Stimulated activated CD8-positive, alpha-beta memory T cell treated with anti-CD3 and anti-CD28 coated beads, Interleukin-15, amount 100 ng/mL, for 24 hours (primary cell): Measurements from ENCODE around the gene PRKAA1.

ENCODE experiments used
- DNase-seq: peaks from one replicate; pipeline ENCODE4 v3.0.0-alpha.2; 2020; ENCODE audit warnings: low read depth

PRKAA1 gene

DNA sequence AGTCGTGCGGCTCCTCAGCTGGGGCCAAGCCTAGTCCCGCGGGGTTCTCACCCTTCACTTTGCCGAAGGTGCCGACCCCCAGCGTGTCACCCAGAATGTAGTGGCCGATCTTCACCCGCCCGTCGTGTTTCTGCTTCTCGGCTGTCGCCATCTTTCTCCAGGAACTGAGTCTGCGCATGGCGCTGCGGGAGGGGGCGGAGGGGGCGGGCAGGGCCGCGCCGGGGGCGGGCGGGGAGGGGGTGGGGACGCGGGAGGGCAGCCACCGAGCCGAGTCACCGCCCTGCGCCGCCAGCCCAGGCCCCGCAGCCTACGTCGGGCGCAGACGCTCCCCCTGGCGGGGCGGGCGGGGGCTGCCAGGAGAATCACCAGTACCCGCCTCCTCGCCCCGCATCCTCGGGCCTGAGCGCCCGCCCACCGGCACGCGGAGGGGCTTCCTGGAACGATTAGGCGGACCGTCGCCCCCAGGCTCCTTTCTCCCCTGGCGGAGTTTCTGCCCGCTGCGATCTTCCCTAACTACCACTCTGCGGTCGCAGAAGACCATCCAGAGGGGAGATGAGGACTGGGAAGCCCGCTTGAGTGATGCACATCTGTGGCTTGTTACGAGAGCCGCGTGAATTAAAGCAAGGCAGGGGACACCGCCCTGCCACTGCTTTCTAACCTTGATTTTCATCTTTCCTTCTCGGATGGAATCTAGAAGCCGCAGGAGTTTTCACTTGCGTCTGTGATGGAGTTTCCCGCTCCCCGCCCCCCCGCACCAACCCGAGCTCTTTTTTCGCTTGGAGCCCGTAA is at the start of gene PRKAA1:
TSS of gene PRKAA1 (minus strand) at position 363 of the 789 bp plus-strand sequence. CDS start at position 178, 185 bp downstream.
- DNase-seq: peak; percentile 67

DNA sequence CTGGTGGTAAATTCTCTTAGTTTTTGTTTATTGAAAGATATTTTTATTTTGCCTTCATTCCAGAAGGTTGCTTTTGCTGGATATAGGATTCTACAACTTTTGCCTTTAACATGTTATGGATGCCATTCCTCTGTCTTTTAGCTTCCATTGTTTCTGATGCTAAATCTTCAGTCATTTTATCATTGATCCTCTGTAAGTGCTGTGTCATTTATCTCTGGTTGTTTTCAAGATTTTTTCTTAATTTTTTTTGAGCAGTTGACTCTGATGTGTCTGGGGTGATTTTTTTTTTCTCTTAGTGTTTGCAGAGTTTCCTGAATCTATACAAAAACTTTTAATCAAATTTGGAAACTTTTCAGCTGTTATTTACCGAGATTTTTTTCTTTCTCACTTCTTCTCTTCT is 49.4 kb upstream of the PRKAA1 start:
- no peak for DNase-seq

DNA sequence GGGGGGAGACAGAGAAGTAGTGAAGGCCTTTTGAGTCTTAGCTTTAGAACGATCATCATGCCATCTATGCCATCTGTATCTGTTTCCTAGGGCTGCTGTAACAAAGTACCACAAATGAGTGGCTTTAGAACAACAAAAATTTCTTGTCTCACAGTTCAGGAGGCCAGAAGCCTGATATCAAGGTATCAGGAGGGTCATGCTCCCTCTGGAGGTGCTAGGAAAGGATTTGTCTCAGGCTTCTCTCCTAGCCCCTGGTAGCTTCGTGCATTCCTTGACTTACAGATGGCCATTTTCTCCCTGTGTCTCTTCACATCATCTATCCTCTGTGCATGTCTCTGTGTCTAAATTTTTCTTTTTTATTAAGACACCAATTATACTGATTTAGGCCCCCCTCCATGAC is 48.2 kb upstream of the PRKAA1 start:
- DNase-seq: no peak

DNA sequence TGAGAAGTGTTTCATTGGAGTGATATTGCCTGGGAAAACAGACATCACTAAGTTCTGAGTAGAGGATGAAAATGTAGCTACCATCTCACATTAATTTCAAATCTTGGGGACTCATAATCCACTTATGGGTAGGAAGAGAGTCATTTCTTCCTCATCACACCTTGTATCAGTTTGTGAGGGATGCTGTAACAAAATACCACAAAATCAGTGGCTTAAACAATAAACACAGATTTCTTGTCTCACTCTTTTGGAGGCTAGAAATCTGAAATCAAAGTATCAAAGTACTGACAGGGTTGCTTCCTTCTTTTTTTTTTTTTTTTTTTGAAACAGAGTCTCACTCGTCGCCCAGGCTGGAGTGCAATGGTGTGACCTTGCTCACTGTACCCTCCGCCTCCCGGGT is 46.4 kb upstream of the PRKAA1 start:
- no peak for DNase-seq

DNA sequence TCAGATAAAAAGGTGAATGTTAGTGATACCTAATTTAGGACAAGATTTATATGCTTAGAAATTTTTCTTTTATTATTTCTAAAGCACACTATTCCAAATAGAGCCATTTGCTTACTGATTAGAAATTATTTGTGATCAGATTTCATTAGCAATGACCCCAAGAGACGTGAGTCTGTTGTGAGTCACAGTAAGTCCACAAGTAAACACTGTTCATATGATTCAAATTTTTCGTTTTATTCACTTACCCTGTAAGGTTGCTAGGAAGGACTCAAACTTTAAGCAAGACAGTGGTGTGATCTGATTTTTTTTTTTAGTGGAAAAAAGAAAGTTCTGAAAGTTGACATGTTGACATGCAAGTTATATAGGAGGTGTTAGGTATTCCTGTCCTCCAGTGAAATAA is 44.2 kb upstream of the PRKAA1 start:
- no peak for DNase-seq

DNA sequence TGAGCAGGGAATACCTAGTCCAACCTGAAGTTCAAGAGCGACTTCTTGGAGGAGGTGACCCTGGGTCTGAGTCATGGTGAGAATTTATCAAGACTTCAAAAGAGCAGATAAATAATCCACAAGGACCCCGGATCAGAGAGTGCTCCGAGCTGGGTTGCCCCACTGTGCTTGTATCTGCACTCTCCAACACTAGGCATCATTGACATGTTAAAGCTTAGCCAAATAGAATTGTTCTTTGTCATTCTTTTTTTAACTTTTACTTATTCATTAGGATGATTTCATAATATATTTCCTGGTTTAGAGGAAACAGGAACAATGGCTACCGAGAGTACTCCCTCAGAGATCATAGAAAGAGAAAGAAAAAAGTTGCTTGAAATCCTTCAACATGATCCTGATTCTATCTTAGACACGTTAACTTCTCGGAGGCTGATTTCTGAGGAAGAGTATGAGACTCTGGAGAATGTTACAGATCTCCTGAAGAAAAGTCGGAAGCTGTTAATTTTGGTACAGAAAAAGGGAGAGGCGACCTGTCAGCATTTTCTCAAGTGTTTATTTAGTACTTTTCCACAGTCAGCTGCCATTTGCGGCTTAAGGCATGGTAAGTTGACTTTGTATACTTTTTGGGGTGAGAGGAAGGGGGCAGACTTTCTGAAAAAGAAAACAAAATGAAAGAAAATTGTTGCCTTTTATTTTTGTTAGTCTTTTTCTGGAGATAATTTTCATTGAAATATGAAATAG is 43.1 kb upstream of the PRKAA1 start, which contains the start of gene CARD6:
TSS of gene CARD6 (plus strand) at position 300 of the 738 bp plus-strand sequence. CDS start at position 316, 16 bp downstream.
- DNase-seq: no peak

DNA sequence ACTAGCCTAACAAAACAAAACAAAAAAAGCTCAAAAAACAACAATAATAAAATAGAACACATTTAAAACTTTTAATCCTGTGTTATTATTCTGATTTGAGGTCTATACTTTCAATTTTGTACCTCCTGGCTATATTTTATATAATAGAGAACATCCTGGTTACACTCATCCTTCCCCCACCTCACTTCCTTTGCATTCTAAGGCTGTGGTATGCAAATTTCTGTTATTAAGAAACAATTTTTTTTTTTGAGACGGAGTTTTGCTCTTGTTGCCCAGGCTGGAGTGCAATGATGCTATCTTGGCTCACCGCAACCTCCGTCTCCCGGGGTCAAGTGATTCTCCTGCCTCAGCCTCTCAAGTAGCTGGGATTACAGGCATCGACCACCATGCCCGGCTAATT is 39.9 kb upstream of the PRKAA1 start:
- DNase-seq: no peak

DNA sequence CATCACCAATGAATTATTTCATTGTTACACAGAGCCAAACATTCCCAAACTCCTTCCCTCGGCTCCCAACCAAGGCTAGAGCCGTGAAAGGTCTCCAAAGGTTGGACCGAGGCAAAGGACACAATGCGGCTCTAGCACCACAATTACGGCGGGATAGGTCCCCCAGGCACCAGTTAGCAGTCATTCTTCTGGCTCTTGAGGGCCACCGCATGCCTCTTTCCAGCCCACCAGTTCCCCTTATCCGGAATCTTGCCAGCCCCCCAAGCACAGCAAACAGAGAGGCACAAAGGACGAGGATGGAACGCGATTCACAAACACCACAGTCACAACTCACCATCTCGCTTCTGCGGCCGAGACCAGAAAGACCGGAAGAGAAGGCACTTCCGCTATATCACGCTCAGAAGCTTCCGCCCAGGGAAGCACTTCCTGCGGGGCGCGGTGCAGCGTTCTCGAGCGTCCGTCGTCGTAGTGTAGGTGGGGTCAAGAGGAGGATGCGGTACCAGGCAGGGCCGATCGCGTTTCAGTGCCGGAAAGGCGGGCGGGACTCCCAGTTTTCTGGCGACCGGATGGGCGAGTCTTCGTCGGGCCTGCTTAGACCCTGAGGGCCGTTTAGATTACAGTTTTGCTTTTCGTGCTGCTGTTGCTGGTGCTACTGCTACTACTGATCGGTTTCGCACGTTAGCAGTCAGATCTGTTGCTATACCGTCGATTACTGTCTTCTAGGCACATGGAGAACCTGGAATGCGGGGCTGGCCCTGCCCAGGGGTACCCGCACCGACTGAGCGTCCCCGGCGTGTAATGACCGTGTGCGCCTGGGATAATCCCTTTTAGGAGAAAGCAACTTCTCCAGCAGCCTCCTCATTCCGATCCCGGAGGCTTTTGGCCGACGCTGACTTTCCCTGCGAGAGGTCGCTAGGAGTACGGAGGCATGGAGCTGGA is 36.9 kb upstream of the PRKAA1 start, which contains the start of gene RPL37:
TSS of gene RPL37 (minus strand) at position 374 of the 939 bp plus-strand sequence. CDS start at position 337, 37 bp downstream.
- DNase-seq: peak; percentile 68

DNA sequence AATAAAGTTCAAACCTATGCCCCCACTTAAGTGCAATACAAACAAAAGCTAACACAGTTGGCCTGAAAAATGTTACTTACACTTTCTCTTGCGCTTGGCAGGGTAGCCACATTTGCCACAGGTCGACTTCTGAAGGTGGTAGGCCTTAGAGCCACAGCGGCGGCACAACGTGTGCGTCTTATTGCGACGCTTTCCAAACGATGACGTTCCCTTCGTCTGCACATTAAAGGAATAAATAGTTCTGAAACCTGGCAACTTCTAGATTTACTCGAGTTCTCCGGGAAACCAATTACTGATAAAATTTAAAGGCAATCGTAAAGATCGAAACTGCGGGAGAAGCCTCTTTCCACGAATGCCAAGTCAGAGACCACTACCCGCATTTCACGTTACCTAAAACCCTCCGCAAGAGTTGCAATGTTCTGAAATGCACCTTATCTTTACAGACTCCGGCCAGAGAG is 36.2 kb upstream of the PRKAA1 start:
- DNase-seq: no peak

DNA sequence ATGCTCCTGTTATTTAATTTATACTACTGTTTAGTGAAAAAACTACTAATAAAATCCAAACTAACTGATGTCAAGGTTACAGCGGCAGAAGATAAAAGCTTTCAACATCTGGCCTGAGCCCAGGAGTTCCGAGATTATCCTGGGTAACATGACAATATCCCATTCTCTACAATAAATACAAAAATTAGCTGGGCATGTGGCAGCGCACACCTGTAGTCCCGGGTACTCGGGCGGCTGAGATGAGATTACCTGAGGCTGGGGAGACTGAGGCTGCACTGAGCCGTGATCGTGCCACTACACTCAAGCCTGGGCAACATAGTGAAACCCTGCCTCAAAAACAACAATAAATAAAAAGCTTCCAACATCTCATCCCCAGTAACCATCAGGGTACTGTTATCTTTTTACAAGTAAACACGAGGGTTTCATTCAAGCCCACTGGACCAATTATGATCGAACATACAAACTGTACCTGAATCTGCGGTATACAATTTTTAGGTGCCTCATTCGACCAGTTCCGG is 35.6 kb upstream of the PRKAA1 start:
- no peak for DNase-seq

DNA sequence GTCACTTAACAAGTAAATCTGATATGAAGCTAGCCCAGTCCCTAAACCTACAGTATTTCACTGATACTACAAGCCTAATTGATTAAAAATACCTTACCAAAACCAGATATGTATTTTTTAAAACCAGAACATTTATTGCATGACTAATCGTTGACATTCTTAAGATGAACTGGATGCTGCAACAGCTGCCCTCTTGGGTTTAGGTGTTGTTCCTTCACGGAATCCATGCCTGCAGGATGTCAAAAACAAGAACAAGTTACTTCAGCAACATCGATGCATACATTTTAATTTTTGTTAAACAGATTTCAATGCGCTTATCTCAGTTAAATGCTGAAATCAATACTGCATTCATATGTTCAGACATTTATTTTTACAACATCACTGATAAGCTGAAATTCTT is 34.2 kb upstream of the PRKAA1 start:
- no peak for DNase-seq

DNA sequence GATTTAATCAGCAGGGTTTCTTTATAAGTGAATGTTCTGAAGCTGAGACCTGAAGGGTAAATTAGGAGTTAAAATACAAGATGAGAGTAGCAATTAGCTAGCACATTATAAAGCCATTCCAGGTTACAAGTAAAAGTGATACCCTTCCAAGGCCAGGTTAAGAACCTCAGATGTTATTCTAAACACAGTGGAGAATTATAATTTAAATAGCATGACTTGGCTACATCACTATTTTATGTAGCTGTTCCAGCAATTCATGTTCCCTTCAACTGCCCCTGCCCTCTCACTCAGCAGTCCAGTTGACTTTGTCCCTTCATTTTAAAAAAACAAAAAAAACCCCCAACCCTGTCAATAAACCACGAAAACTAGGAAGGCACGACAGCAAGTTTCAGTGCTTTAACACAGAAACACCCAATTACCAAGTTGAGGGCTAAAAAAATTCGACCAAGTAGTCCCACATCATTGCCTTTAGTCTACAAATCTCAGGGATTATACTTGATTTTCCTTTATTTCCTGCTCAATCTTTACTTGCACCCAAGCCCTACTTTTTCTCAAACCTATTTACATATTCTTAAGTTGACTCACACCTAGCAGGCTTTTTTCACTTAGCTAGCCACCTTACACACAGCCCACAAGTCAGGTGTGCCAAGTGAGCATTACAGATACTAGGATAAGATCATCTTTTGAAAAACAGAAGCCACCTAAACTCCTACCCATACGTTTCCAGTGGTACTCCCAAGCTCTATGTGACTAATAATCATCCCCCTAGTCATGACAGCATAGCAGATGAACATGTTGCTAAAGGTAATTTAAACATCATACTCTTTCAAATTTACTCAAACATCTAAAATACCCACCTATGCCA is 33.4 kb upstream of the PRKAA1 start:
- no peak for DNase-seq

DNA sequence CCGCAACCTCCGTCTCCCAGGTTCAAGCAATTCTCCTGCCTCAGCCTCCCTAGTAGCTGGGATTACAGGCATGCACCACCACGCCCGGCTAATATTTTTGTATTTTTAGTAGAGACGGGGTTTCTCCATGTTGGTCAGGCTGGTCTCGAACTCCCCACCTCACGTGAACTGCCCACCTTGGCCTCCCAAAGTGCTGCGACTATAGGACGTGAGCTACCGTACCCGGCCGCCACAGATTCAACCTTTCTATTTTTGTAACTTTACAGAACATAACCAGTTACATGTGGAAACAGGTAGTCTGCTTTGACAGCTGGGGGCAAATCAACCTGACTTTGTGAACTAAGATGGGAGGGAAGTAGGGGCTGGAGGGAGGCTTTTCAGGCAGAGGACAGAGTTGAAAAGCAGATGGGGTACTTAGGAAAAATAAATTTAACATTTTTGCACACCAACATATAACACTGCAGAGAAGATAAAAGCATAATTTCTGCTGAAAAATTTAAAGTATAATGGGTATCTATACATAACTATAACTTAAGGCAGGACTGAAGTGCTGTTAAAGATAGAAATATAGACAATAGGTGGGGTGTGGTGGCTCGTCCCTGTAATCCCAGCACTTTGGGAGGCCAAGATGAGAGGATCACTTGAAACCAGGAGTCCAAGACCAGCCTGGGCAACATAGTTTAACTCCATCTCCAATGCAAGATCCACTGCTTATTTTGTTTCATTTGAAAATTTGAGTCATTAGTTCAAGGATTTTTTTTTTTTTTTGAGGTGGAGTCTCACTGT is 31.8 kb upstream of the PRKAA1 start:
- DNase-seq: no peak

DNA sequence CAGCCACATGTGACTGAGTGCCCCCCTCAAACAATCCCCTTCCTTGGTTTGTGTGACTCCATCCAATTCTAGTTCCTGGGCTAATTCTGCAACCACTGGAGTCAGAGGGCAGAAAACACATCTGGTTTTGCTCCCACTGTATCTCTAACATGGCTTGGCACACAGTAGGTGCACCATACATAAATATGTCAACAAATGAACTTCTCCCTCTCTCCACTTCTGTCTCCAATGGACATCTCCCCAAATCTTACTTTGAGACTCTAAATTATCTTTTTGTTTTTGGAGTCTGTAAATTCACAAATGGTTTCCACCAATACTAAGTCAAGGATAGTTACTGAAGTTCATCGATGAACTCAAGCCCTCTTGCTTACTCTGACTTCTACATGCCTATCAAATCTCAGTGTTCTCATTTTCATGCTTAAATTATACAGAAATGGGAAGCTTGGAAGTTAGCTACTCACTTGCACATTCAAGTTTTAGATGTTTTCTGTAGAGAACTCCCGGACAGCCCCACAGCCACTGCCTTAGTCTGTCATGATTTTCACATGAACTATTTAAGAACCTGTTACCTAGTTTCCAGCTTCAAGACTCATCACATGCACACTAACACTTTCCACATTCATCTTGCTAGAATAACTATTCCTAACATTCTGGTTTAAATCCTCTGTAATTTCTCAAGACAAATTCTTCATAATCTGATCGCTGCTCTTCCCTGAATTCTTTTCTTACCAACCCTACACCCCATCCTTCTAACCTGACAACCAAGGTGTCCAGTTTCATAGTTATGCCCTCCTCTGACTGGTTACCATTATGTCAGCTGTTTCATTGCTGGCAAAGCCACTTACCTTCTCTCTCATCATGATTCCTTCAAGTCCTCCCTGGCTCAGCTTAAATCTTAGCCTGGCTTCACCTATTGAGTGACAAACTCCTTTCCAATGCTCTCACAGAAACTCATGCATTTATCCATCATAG is 30.8 kb upstream of the PRKAA1 start:
- DNase-seq: no peak

DNA sequence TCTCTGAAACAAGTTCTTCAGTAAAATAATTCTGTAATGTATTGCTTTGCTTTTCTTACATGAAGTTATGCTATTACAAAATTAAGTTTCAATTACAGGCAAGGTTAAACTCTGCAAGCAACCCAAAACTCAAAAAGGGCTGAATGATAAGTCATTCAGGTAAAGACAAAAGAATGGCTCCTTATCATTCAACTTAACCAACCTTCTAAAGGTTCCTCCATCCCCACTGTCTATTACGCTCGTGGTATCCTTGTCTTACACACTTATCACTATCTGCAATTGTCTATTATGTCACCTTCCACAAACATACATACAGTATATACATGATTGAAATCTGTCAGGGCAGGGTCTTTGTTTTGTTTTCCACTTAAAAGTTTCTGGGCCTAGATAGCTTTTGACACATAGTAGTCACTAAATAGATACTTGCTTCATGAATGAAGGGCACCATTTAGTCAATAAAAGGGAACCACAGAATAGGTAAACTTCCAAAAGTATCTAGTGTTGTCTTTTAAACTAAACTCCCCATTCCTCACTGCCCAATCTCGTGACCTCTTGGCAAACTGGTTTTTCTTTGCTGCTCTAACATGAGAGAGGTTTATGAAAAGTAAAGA is 30.0 kb upstream of the PRKAA1 start:
- DNase-seq: no peak

DNA sequence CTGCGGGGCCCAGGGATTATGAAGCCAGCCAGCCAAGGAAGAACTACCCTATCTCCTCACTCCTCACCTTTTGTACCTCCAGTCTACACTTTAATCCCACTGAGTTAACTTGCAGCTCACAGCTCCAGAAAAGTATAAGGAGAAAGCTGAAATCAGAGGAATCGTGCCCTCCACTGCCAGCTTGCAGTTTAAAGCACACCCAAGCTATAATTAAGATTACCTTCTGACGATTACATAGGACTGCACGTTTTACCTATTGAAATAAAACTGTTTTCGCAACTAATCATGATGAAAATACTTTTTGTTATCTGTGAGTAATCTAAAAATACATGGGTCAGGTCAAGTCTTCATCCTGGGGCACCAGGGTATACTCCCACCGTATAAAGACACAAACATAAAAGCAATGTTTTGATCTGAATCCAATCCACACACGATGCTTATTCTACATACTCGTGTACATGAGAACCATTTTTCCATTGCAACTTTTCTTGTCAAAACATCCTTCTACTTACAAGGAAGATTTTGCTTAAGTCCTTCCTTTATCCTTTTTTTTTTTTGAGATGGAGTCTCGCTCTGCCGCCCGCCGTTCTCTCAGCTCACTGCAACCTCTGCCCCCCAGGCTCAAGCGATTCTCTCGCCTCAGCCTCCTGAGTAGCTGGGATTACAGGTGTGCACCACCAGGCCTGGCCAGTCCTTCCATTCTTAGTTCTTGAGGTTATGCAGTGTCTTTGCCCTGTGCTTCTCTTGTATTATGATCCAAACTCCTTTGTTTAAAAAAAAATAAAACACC is 29.2 kb upstream of the PRKAA1 start:
- DNase-seq: no peak

DNA sequence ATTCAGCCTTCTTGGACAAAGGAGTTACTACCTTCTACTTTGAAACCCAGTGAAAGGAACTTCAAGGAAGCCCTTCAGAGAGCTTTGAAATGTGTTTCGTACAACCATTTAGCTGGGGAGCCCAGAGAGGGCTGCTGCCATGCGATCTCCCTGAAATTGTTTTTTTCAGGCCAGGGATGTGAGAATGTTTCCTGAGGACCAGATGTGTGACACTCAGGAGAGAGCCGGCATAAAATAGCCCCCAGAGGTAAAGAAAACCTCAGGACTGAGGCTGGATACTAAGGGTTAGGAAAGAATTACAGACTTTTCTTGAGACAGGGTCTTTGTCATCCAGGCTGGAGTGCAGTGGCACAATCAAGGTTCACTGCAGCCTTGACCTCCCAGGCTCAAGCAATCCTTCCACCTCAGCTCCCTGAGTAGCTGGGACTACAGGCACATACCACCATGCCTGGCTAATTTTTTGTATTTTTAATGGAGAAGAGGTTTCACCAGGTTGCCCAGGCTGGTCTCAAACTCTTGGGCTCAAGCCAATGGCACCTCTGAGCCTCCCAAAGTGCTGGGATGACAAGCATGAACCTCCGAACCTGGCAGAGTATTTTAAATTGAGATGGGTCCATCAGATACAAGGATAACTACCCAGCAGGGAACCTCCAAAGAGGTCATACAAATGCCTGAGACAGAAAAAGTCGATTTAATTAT is 28.5 kb upstream of the PRKAA1 start:
- no peak for DNase-seq
